GM18526 (cell line): ENCODE data around the gene MN1.

Experiments used
- POLR2A ChIP-seq: IDR thresholded peaks from 3 replicates; pipeline ENCODE4 v1.6.1; 2011; ENCODE audit not compliant: insufficient read length; ENCODE audit errors: extremely low read depth

MN1 gene

GRCh38 chr22:27834364-27835185 lies 33.0 kb upstream of the MN1 start:
- no peak for TF ChIP-seq POLR2A

- no peak for TF ChIP-seq POLR2A
Observed at GRCh38 chr22:27833803-27834202, 32.2 kb upstream of the MN1 start.

GRCh38 chr22:27832606-27833005 lies 31.1 kb upstream of the MN1 start:
- TF ChIP-seq POLR2A = no peak

GRCh38 chr22:27829620-27830019 lies 28.1 kb upstream of the MN1 start:
- no peak for TF ChIP-seq POLR2A

- no peak for TF ChIP-seq POLR2A
Observed at GRCh38 chr22:27827604-27828587, 26.3 kb upstream of the MN1 start.

DNA sequence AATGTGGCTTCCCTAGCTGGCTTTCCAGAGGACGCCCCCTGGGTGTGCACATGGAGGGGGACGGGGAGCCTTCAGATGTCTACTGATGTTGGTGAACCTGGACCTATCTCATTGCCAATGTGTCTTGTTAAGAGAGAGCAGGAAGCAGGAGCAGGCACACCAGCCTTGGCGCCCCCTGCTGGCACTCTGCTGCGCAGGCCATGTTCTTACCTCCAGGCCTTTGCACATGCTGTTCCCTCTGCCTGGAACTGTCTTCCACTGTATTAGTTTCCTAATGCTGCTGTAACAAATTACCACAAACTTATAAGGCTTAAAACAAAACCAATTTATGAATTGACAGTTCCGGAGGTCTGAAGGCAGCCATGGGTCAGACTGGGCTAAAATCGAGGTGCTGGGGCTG lies 23.6 kb upstream of the MN1 start:
- no peak for TF ChIP-seq POLR2A

DNA sequence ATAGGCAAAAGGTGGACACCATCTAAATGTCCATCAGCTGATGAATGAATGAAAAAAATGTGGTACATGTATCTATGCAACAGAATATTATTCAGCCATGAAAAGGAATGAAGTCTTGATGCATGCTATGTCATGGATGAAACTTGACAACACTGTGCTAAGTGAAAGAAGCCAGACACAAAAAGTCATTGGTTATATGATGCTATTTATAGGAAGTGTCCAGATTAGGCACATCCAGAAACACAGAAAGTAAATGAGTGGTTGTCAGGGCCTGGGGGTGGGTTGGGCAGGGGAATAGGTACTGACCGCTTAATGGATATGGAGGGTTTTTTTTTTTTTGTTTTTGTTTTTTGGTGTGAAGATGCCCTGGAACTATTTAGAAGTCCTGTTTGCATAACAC lies 21.7 kb upstream of the MN1 start:
- TF ChIP-seq POLR2A = no peak

- TF ChIP-seq POLR2A = no peak
Observed at GRCh38 chr22:27820896-27821866, 19.6 kb upstream of the MN1 start.

DNA sequence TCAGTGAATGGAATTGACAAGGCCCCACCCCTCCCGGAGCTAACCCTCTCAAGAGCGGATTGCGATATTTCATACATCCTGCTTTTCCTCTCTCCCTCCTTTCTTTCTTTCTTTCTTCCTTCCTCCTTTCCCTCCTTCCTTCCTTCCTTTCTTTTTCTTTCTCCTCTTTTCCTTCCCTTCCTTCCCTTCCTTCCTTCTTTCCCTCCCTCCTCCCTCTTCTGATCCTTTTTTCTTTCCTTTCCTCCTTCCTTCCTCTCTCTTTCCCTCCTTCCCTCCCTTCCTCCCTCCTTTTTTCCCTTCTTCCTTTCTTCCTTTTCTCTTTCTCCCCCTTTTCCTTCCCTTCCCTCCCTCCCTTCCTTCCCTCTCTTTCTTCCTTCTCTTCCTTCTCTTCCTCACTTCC lies 15.0 kb upstream of the MN1 start:
- TF ChIP-seq POLR2A = no peak

GRCh38 chr22:27815826-27816530 lies 14.4 kb upstream of the MN1 start:
- TF ChIP-seq POLR2A = no peak

DNA sequence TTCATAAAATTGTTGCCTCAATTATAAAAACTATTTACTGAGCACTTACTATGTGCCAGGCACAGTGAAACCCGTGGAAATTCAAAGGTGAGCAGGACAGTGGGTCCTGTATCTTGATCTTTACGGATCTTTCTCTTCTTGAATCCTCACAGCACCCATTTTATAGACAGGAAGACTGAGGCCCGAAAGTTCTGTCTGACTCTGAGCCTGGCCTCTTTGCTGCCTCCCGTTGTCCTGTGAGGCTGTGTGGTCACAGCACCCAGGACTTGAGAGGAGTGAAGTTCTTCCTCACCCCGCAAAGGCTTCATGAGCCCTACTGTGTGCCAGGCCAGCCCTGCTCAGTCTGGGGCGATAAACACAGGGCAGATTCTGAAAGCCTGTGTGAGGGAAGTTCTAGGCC lies 13.4 kb upstream of the MN1 start:
- no peak for TF ChIP-seq POLR2A

- no peak for TF ChIP-seq POLR2A
Observed at GRCh38 chr22:27811778-27812177, 10.2 kb upstream of the MN1 start.

DNA sequence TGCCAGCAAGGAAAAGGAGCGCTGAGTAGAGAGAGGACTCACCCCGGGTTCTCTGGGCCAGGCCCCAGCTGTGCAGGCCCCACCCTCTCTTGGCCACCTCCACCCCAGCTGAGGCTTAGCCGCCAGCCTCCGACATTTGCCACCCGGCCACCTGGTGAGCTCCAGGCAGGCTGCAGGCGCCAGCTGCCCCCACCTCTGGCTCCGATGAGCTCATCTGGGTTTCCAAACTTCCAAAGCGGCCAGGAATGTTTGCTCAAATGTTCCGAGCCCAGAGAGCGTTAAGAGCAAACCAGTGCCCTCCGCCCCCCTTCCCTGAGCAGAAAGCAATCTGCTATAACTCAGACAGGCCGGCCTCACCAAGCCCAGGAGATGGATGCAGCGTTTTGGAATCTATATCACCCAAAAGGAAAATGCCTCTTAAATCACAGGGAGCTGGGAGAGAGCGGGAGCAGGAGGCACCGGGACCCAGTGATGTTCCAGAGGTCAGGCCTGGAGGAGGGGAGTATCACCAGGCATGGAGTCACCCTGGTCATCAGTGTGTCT lies 9.1 kb upstream of the MN1 start:
- TF ChIP-seq POLR2A = no peak
